H1 (cell line): ENCODE data around the gene RNASE4. TPM values are rescaled to one million over a fixed set of nuclear protein-coding genes. Genes with fewer than 3 reads are reported as not detected.

ENCODE experiments used
- EP300 ChIP-seq, 2 experiments: IDR thresholded peaks; 1 replicate in 1 of 2; 2 replicates in 1 of 2; pipeline ENCODE4 v1.6.1; 2011 to 2012; ENCODE audit warnings: low read depth in 2 of 2, low read length in 2 of 2, mild to moderate bottlenecking in 2 of 2, borderline replicate concordance in 1 of 2, inconsistent platforms in 1 of 2, moderate library complexity in 1 of 2
- HDAC6 ChIP-seq: IDR thresholded peaks from one replicate; pipeline ENCODE4 v1.7.1; 2012; ENCODE audit warnings: low read depth, mild to moderate bottlenecking, inconsistent platforms, low read length, moderate library complexity
- KDM1A ChIP-seq: fragments of 200-600, 300-600 bp; sonication (generic); IDR thresholded peaks from 2 replicates; pipeline ENCODE4 v1.7.1; 2016; ENCODE audit warnings: mild to moderate bottlenecking, low read length, borderline replicate concordance
- MAFK ChIP-seq: IDR thresholded peaks from 2 replicates; pipeline ENCODE4 v1.6.1; 2012; ENCODE audit warnings: low read depth, mild to moderate bottlenecking, improper control_type of control experiment, low read length
- POU5F1 ChIP-seq: IDR thresholded peaks from 2 replicates; pipeline ENCODE4 v1.6.1; 2011; ENCODE audit warnings: low read depth, mild to moderate bottlenecking, low read length, moderate library complexity
- RFX5 ChIP-seq: IDR thresholded peaks from 2 replicates; pipeline ENCODE4 v1.6.1; 2011; ENCODE audit warnings: low read depth, low read length, improper control_type of control experiment, borderline replicate concordance
- RNF2 ChIP-seq: fragments of 200-900, 300-1000 bp; sonication (generic); IDR thresholded peaks from 2 replicates; pipeline ENCODE4 v1.7.1; 2016; ENCODE audit warnings: borderline replicate concordance, low read depth, mild to moderate bottlenecking, antibody characterized with exemption, low read length; ENCODE audit not compliant: poor library complexity, severe bottlenecking; ENCODE audit errors: missing control alignments
- polyA plus RNA-seq, 7 experiments: library from polyadenylated mRNA; depleted of rRNA in 3 of 7; stranded (reverse) in 5 of 7; unstranded in 2 of 7; fragments of >200 nt in 5 of 7; fragments of 200-250 nt in 2 of 7; gene quantifications; 1 replicate in 5 of 7; 2 replicates in 1 of 7; 4 replicates in 1 of 7; pipeline versions ENCODE4 v1.2.1 to v1.2.3, GENCODE V29; 2011 to 2013; ENCODE audit warnings: missing spikeins in 2 of 7, mixed read lengths in 2 of 7
- total RNA-seq: library from RNA; stranded (reverse); fragmentation: NEBNext Ultra II Directional; extraction: Animal tissue kit (Norgen Biotek cat#: 25700); gene quantifications from 2 replicates; pipeline ENCODE4 v1.2.1, GENCODE V29; 2021

RNASE4 gene
- total and polyA plus RNA-seq, 2 of the 8 experiments (the other 6 are each of a cell fraction or from before 2014, with no cell fraction given), result 0.61 to 3.5 TPM

DNA sequence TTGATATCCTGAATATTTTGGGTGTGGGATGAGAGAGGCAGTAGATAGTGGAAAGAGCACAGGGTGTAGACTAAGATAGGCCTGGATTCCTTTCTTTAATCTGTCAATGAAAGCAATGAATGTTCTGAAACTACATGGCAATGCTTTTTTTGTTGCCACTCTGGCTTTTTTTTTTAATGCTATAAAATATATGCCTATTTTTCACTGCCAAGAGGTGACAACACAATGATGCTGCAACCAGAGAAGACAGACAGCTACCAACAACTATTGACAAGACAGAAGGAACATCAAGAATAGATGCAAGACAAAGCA is 13.6 kb downstream of the RNASE4 start (continued):
- TF ChIP-seq EP300 (IDR thresholded peaks at IDR 0.05; ENCODE audit: borderline replicate concordance in 1 of 2, low read depth in 2 of 2, low read length in 2 of 2) (no peak), MAFK (no peak), RFX5 (no peak), KDM1A (no peak), HDAC6 (no peak), RNF2 (no peak), POU5F1 (no peak)
